ENCODE results near the gene RIPK1.

DNA sequence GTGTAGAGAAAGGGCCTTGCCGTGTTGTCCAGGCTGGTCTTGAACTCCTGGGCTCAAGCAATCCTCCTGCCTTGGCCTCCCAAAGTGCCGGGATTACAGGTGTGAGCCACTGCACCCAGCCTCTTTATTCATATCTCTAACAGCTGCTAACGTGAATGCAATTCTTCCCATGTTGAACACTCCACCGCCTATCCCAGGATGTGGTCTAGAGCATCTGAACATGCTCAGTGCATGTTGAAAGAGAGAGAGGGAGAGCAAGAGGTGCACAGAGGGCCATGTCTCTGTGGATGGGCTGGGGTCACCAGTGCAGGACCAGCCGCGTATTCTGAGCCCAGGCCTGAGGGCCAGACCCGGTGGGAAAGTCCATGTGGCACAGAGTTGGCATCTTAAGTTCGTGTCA is 76.3 kb downstream of the RIPK1 start:
- TF ChIP-seq EZH2 (IDR thresholded peaks at IDR 0.05; ENCODE audit: insufficient read depth, poor library complexity, severe bottlenecking): no peak
- TF ChIP-seq EZH2phosphoT487 (IDR thresholded peaks at IDR 0.05; ENCODE audit: insufficient read depth, low read depth): no peak

Measured in GM23248 (cell line).